HG03354 (cell line): ENCODE results near the gene TADA3.

Experiments
- ATAC-seq: cut with Tn5 transposase; IDR thresholded peaks from one replicate; pipeline ENCODE4 v1.9.1; 2021; ENCODE audit warnings: mild to moderate bottlenecking; ENCODE audit not compliant: unreplicated experiment, poor library complexity, severe bottlenecking

Gene TADA3

DNA sequence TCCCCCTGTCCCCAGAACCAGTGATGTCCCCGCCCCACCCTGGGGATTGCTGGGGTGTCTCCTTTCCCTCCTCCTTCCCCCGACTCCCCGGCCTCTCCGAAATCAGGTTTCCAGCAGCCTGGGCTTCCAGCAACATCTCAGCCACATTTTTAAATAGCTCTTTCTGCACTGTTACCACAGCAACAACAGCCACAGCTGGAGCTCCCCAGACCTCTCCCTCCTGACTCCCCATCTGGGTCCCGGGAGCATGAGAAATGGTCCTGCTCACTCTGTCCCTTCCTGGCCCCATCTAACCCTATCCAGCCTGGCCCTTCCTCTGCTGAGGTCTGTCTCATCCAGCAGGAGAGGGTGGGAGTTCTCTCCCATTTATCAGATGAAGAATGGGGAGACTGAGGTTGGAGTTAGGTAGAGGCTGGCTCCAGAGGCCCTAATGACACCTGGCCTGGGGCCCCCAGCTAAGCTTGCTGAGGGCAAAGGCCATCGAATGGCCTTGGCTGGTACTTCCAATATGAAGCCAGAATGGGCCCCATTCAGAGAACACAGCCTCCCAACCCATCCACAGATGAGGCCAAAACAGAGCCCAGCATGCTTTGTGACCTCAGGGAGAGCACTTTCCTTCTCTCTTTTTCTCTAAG lies 24.0 kb downstream of the TADA3 start:
- ATAC-seq, result no peak

DNA sequence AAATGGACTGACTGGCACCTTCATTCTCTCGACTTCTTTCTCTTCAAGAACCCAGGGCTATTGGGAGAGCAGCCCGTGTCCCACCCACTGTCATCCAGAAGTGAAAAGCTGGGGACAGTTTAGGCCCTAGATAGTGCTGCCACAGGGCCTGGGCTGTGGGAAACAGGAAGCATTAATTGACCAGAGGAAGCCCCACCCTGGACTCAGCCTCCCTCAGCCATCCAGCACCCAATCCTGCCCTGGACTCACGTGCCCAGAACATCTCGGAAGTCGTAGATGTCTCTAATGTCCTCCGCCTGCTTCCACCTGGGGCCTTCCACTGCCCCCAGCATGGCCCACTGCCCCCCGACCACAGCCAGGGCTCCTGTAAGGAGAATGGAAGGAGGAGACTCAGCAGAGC lies 24.9 kb downstream of the TADA3 start:
- no peak for ATAC-seq

GRCh38 chr3:9765865-9766264 lies 26.4 kb downstream of the TADA3 start:
- no peak for ATAC-seq

DNA sequence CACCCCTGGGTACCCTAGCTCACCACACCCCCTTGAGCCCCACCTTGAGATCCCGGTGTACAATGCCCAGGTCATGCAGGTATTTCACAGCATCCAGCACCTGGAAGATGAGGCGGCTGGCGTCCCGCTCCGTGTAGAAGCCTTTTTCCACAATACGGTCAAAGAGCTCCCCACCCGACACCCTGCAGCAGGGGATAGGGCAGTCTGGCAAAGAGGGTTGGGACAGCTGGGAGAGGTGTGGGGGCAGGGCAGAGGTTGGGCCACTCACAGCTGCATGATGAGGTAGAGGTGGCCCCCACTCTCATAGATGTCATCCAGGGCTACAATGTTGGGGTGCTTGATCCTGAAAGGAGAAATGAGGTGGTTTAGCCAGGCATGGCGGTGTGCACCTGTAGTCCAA lies 29.4 kb downstream of the TADA3 start:
- ATAC-seq, result no peak

DNA sequence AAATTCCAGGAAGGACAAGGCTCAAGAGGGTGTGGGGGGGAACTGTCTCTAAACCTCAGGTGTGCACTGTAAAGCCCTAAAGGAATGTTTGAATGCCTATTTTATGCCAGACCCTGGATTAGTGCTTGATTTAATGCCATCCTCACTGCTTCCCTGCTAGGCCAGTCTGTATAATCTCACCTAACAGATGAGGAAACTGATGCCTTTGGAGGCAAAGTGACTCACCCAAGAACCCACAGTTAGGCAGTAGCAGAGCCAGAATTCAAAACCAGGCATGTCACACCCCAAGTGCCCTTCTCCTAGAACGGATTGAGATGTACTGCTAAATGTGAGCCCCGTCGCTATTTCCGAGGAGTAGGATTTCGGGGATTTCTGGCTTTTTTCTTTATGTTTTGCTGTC lies 30.4 kb downstream of the TADA3 start:
- no peak for ATAC-seq

DNA sequence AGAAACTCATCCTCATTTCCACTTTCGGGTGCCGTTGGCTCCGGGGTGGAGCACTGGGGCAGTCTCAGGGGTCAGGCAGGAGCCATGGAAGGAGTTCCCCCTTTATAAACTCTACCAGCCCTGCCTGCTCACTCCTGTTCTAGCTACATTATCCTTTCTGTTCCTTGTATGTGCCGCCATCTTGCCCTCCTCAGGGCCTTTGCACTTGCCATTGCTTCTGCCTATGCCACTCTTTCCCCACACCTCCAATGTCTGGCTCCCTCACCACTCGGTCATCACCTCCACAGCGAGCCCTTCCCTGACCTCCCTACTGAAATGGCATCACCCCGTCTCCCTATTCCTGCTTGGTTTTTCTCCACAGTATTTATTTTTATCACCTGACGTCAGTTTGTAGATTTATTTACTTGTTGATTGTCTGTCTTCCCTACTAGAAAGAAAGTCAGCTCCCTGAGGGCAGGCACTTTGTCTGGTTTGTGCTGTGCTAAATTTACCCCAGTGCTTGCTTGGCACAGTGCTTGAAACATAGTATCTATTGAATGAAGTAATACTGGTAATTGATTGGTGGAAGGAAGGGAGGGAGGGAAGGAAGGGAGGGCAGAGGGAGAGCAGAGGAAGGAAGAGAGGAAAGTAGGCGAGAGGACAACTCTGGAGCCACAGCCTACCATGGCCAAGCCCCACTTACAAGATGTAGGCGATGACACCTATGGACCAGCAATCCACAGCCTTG lies 31.3 kb downstream of the TADA3 start:
- no peak for ATAC-seq

DNA sequence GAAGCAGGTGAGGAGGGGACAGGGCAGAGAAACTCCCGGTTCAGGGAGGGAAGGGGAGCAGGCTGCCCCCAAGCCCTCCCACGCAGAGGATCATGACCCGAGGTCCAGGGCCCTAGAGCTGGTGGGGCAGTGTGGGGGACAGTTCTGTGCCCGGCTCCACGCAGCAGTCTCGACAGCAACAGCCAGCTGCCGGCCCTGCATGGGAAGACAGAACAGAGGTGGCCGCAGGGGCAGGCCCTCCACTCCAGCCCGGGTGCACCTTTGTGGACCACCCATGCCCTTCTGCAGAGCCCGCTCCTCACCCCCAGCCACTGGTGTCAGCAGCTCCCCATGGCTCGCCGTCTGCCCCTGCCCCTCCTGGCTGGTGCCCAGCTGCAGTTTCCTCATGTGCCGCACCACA lies 34.8 kb downstream of the TADA3 start:
- no peak for ATAC-seq

- ATAC-seq, result no peak
These were observed 37.6 kb downstream of the TADA3 start for GRCh38 chr3:9754678-9755077.

GRCh38 chr3:9750556-9751411 lies 41.5 kb downstream of the TADA3 start:
- ATAC-seq, result no peak

DNA sequence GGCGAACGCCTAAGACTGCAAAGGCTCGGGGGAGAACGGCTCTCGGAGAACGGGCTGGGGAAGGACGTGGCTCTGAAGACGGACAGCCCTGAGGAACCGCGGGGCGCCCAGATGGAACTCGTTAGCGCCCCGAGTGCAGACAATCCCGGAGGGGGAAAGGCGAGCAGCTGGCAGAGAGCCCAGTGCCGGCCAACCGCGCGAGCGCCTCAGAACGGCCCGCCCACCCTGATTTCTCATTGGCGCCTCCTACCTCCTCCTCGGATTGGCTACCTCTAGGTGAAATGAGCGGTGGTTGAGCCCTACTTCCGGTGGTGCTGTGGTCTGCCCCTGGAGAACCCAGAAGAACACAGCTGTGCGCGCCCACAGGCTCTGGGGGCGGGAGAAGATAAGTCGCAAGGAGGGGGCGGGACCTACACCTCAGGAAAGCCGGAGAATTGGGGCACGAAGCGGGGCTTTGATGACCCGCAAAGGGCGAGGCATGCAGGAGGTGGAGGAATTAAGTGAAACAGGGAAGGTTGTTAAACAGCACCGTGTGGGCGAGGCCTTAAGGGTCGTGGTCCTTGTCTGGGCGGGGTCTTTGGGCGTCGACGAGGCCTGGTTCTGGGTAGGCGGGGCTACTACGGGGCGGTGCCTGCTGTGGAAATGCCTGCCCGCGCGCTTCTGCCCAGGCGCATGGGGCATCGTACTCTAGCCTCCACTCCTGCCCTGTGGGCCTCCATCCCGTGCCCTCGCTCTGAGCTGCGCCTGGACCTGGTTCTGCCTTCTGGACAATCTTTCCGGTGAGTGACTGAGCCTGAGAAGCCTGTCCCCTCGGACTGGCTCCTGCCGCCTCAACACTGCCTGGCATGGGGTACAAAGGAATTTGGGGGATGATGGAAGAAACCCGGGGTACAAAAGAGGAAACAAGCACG lies 42.4 kb downstream of the TADA3 start, which contains the start of gene OGG1:
TSS of gene OGG1 (plus strand) at position 308 of the 911 bp plus-strand sequence. CDS start at position 643, 335 bp downstream.
- peak; percentile 92 for ATAC-seq

GRCh38 chr3:9749296-9749644 lies 43.0 kb downstream of the TADA3 start:
- no peak for ATAC-seq

DNA sequence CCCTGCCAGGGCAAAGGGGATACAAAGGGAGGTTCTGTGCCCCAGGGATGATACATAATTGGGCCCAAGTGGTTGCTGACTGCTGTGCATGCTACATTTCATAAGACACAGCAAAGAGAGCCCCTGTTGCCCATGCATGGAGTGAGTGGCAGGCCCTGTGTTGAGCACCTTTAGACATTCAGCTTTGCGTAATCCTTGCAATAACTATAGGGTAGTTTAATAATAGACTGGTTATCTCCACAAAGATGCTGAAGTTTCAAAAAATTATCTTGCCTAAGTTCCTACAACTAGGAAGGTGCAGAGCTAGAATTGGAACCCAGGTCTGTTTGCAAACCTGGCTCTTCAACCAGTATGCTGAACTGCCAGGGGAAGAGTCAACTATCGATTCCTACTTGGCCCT lies 44.2 kb downstream of the TADA3 start:
- no peak for ATAC-seq

GRCh38 chr3:9747267-9747666 lies 45.0 kb downstream of the TADA3 start:
- no peak for ATAC-seq

- no peak for ATAC-seq
These were observed 45.9 kb downstream of the TADA3 start for GRCh38 chr3:9746330-9746729.

DNA sequence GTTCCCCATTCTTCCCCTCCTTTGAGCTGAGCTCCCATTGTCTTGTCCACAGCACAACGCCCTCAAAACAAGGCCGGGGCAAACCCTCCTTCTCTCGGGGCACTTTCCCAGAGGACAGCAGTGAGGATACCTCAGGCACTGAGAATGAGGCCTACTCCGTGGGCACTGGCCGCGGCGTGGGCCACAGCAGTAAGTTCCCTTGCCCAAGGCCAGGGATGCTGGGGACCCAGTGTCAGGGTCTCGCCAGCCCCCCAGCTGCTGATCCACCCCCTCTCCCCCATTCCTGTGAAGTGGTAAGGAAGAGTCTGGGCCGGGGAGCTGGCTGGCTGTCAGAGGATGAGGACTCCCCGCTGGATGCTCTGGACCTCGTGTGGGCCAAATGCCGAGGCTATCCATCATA lies 46.8 kb downstream of the TADA3 start:
- ATAC-seq, result no peak

- no peak for ATAC-seq
These were observed 48.1 kb downstream of the TADA3 start for GRCh38 chr3:9744162-9744561.

DNA sequence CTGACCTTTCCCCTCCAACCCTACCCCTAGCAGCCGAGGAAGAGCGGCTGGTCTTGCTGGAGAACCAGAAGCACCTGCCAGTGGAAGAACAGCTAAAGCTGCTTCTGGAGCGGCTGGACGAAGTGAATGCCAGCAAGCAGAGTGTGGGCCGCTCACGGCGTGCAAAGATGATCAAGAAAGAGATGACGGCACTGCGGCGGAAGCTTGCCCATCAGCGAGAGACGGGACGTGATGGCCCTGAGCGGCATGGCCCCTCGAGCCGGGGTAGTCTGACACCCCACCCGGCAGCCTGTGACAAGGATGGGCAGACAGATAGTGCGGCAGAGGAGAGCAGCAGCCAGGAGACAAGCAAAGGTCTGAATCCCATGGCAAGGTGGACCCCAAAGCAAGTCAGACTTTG lies 48.7 kb downstream of the TADA3 start:
- ATAC-seq, result no peak

- no peak for ATAC-seq
These were observed 49.7 kb downstream of the TADA3 start for GRCh38 chr3:9742560-9742959.

GRCh38 chr3:9739181-9739580 lies 53.1 kb downstream of the TADA3 start:
- no peak for ATAC-seq

GRCh38 chr3:9736831-9737230 lies 55.4 kb downstream of the TADA3 start:
- no peak for ATAC-seq
